Middle frontal gyrus (tissue), 1 donor: Measurements from ENCODE around the gene PRR19.

Source experiments
- DNase-seq: peaks from one replicate; pipeline ENCODE4 v3.0.0-alpha.2; 2015; ENCODE audit warnings: low spot score; ENCODE audit errors: extremely low spot score

Gene PRR19

DNA sequence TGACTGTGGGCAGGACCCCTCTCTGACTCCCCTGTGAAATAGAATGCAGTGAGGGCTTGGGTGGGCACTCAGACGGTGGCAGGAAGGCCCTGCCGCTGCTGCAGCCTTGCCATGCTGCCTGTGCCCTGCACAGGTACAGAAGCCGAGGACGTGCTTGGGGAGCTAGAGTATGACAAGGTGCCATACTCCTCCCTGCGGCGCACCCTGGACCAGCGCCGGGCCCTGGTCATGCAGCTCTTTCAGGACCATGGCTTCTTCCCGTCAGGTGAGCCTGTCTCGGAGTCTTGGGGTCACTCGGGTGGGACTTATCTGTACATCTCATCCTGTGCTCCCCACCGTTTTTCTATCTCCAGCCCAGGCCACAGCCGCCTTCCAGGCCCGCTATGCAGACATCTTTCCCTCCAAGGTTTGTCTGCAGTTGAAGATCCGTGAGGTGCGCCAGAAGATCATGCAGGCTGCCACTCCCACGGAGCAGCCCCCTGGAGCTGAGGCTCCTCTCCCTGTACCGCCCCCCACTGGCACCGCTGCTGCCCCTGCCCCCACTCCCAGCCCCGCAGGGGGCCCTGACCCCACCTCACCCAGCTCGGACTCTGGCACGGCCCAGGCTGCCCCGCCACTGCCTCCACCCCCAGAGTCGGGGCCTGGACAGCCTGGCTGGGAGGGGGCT is 7.3 kb upstream of the PRR19 start:
- DNase-seq, result no peak

DNA sequence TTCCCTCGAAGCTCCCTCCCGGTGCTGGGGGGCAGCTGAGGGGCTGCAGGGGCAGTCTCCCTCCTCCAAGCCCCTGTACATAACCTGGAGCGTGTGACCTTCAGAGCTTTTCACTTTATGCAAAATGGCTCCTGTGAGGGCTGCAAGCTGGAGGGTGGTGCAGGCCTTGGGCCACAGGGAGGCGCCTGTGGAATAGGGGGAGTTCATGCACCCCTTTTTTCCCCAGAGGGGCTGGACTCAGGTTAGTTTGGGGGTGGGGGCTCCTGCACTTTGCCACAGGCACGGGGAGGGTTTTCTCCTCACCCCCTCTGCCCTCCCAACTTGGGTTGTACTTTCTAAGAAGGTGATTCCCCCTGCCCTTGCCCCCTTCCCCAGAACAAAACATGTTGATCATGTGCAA is 6.6 kb upstream of the PRR19 start:
- DNase-seq, result no peak

- DNase-seq, result no peak
Observed at GRCh38 chr19:42295831-42296525, 6.0 kb upstream of the PRR19 start.

- no peak for DNase-seq
Observed at GRCh38 chr19:42297039-42297438, 4.9 kb upstream of the PRR19 start.

GRCh38 chr19:42303101-42303464 is 1.2 kb downstream of the PRR19 start:
- DNase-seq, result no peak

DNA sequence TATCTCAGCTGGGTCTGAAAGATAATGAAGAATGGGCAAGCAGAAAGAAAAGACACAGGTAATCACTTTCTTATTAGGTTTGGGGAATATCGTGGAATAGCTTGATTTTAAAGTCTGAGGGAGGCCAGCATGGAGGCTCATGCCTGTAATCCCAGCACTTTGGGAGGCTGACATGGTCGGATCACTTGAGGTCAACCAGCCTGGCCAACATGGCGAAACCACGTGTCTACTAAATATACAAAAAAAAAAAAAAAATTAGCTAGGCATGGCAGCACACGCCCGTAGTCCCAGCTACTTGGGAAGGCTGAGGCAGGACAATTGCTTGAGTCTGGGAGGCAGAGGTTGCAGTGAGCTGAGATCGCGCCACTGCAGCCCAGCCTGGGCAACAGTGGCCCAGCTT is 1.9 kb downstream of the PRR19 start:
- DNase-seq, result no peak

DNA sequence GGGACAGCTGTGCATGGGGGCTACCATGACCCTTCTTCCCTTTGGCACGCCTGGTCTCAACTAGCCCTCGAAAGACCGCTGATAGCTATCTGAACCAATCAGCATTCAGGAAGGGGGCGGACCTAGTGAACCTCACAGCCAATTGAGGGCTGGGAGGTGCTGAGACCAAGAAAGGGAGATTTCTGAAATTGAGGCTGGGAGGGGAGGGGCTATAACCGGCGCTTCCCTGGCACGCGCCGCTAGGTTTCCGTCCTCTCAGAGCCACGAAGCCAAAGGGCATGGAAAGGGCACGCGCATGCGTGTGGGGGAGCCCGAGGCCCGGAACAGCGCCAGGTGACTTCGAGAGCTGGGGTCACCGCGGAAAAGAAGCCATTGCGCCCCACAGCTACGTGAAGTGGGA is 4.7 kb downstream of the PRR19 start:
- no peak for DNase-seq

DNA sequence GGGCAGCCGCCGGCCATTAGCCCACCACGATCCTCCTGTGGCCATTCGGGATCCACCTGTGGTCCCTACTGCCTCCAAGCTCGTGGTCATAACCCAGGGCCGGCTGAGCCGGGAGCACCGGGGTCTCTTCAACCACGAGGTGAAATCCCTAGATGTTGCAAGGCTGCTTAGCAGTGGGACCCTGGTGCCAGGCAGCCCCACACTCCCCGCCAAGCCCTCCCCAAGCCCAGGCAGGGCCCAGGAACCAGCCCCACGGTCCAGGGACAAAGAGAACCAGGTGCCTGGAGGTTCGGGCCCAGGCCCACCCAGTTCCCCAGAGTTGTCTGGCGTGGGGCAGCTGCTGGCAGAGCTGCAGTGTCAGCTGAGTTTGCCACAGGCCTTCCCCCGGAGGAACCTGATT is 7.8 kb downstream of the PRR19 start:
- no peak for DNase-seq

- no peak for DNase-seq
Observed at GRCh38 chr19:42311657-42312056, 9.7 kb downstream of the PRR19 start.

DNA sequence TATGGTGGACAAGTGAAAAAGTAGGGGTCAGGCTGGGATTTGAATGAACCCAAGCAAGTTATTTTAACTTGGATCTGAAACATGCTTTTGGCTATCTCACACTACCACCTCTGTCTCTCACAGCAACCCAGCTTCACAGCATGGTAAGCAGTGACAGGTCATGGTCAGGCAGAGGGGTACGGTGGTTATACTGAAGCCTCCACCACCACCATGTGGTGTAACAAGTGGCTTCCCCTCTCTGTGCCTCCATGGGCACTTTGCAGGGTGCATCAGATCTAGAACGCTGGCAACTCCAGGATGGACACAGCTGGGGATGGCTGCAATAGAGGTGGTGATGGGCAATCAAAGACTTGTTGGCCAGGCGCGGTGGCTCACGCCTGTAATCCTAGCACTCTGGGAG is 10.4 kb downstream of the PRR19 start:
- DNase-seq, result no peak

DNA sequence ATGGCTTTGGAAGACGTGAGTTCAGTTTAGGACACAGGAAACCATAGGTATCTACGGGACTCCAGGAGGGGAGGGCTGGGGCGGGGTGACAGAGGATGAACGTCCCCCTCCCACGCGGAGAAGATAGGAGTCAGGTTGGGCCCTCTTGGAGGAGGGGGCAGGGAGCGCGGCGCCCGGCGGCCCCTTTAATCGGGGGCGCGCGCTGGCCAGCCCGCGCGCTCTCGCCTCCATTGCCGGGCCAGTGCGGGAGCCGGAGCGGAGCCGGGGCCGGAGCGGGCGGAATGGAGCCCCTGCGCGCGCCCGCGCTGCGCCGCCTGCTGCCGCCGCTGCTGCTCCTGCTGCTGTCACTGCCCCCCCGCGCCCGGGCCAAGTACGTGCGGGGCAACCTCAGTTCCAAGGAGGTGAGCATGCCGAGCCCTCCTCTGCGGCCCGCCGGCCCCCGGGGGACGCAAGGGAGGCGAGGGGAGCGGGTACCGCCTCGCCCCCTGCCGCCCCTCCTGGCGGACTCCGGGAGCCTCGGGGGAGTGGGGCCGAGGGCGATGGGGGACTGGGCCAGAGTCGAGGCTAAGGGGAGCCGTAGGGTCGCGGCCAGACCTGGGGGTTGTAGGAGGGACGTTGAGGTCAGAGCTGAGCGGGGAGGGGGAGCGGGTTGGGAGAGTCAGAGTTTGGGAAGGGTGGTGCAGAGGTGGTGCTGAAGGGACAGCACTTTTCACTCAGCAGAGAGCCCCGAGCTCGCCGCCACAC is 11.3 kb downstream of the PRR19 start, which contains the start of gene TMEM145:
Gene TMEM145 (plus strand): TSS at position 214 of the 744 bp plus-strand sequence. CDS start 68 bp downstream, at position 282.
- peak; percentile 33 for DNase-seq

DNA sequence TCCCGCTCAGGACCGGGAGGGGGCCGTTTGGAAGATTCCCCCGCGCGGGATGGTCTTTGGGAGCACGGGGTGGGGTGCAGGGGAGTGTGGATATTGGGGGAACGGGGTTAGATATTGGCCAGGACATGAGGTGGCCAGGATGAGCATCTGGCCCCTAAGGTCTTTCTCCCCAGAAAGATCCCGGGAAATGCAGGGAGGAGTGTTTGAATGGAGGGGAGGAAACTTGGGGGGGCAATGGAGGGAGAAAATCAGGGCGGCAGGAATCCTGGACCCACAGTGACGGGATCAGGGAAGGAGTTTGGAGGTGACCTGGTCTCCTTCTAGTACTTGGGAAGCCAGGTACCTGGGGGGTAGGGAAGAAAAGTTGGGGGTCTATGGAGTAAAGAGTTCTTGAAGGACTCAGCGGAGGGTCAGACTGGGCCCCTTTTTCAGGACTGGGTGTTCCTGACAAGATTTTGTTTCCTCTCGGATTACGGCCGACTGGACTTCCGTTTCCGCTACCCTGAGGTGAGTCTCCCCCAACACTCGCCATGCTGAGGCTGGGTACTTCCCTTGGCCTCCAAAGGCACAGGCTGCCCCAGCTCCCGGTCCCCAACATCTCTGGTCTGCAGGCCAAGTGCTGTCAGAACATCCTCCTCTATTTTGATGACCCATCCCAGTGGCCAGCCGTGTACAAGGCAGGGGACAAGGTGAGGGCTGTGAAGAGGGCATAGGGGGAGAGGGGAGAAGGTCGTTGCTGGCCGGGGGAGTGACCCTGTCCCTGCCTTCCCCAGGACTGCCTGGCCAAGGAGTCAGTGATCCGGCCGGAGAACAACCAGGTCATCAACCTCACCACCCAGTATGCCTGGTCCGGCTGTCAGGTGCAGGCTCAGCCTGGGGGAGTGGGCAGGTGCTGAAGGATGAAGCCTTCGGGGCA is 12.2 kb downstream of the PRR19 start:
- DNase-seq, result no peak

DNA sequence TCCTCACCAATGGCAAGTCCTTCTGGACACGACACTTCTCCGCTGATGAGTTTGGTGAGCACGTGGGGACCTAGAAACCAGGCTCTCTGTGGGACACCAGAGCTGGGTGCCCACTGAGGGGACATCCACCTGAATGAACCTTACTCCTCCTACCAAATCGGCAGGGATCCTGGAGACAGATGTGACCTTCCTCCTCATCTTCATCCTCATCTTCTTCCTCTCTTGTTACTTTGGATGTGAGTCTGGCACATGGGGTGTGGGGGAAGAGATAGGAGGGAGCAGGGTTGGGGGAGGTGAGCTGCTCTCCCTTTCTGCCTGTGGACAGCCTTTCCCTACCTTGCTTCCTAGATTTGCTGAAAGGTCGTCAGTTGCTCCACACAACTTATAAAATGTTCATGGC is 13.1 kb downstream of the PRR19 start:
- DNase-seq, result no peak

- no peak for DNase-seq
Observed at GRCh38 chr19:42316223-42317211, 14.6 kb downstream of the PRR19 start.

GRCh38 chr19:42317535-42317934 is 15.6 kb downstream of the PRR19 start:
- DNase-seq, result no peak

- no peak for DNase-seq
Observed at GRCh38 chr19:42322305-42322704, 20.4 kb downstream of the PRR19 start.

- DNase-seq, result no peak
Observed at GRCh38 chr19:42323473-42323851, 21.5 kb downstream of the PRR19 start.

DNA sequence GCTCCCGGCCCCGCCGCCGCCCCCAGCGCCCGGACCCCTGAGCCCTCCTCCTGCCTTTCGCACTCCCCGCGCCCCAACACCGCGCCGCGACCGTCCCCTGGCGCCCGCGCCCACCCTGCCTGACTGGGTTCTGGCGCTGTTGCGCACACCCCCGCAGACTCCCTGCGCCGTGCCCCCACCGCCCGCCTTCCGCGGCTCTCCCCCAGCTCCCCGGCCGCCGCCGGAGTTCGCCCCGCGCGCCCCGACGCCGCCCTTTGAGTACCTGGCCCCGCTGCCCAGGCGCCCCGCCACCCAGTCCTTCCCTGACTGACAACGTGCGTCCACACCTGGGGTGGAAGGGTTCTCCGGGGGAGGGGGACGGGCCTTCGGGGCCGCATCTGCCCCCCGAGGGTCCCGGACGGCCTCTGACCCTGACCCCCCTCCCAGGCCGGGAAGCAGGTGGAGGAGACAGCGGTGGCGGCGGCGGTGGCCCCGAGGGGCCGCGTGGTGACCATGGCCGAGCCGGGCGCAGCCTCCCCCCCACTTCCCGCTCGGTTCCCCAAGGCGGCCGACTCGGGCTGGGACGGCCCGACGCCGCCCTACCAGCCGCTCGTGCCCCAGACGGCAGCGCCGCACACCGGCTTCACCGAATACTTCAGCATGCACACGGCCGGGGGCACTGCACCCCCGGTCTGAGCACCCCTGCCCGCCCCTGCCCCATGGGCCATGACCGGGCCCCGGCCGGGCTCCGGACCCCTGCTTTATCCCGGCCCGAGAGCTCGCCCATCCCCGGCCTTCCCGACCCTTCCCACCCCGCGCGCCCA is 22.1 kb downstream of the PRR19 start:
- no peak for DNase-seq

DNA sequence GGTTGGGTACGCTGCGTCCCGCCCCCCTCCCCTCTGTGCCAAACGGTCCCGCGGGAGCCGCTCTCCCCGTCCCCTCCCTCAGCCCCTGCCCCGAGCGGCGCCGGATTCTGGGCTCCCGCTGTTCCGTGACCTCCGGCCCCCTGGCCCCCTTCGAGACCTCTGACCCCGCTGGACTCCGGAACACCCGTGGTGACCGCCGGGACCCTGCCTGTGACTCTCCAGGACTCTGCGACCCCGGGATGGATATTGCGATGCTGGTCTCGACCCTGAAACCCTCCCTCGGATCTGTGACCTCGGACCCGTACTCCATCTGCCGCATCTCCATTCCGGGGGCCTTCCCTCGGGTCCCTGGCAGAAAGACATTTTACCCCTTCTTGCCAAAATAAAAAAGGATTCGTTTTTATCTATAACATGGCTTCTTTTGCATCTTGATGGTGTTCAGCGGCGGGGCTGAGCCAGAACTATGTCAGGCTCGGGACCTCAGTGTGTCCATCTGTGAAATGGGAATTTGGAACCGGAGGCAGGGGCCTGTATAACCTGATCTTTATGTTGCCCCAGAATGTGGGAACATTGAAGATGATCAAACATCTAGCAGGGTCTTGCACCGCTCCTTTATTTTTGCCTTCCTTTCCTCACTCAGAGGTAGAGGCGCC is 22.8 kb downstream of the PRR19 start:
- no peak for DNase-seq
